ENCODE results near the gene BICD1.

Gene BICD1

GRCh38 chr12:32344047-32344446 is 237.4 kb downstream of the BICD1 start:
- no peak for DNase-seq (ENCODE audit: low read depth)

GRCh38 chr12:32353540-32353939 is 246.9 kb downstream of the BICD1 start:
- DNase-seq (ENCODE audit: low read depth) = no peak

- no peak for DNase-seq (ENCODE audit: low read depth)
Measured at GRCh38 chr12:32357601-32358249, 251.1 kb downstream of the BICD1 start.

GRCh38 chr12:32360956-32361355 is 254.3 kb downstream of the BICD1 start:
- DNase-seq (ENCODE audit: low read depth) = no peak

- DNase-seq (ENCODE audit: low read depth) = no peak
Measured at GRCh38 chr12:32362892-32363291, 256.2 kb downstream of the BICD1 start.

GRCh38 chr12:32365473-32366064 is 258.9 kb downstream of the BICD1 start:
- no peak for DNase-seq (ENCODE audit: low read depth)

- no peak for DNase-seq (ENCODE audit: low read depth)
Measured at GRCh38 chr12:32366714-32367113, 260.1 kb downstream of the BICD1 start.

GRCh38 chr12:32367381-32367780 is 260.7 kb downstream of the BICD1 start:
- DNase-seq (ENCODE audit: low read depth) = no peak

GRCh38 chr12:32369202-32369601 is 262.6 kb downstream of the BICD1 start:
- DNase-seq (ENCODE audit: low read depth) = no peak

GRCh38 chr12:32377344-32378055 is 270.9 kb downstream of the BICD1 start:
- DNase-seq (ENCODE audit: low read depth) = no peak

- no peak for DNase-seq (ENCODE audit: low read depth)
Measured at GRCh38 chr12:32379213-32379612, 272.6 kb downstream of the BICD1 start.

GRCh38 chr12:32379667-32380066 is 273.0 kb downstream of the BICD1 start:
- DNase-seq (ENCODE audit: low read depth) = no peak

GRCh38 chr12:32382226-32382625 is 275.6 kb downstream of the BICD1 start:
- DNase-seq (ENCODE audit: low read depth) = no peak

- DNase-seq (ENCODE audit: low read depth) = no peak
Measured at GRCh38 chr12:32390572-32391219, 284.0 kb downstream of the BICD1 start.

- DNase-seq (ENCODE audit: low read depth) = no peak
Measured at GRCh38 chr12:32395026-32395425, 288.4 kb downstream of the BICD1 start.

GRCh38 chr12:32397696-32398095 is 291.0 kb downstream of the BICD1 start:
- DNase-seq (ENCODE audit: low read depth) = no peak

- no peak for DNase-seq (ENCODE audit: low read depth)
Measured at GRCh38 chr12:32398181-32398580, 291.5 kb downstream of the BICD1 start.

GRCh38 chr12:32398816-32399369 is 292.2 kb downstream of the BICD1 start:
- DNase-seq (ENCODE audit: low read depth) = no peak

- no peak for DNase-seq (ENCODE audit: low read depth)
Measured at GRCh38 chr12:32399370-32400113, 292.9 kb downstream of the BICD1 start, which contains the start of gene FGD4. Gene FGD4, plus strand, starts transcription at chr12:32399558.

GRCh38 chr12:32400114-32400672 is 293.5 kb downstream of the BICD1 start:
- no peak for DNase-seq (ENCODE audit: low read depth)

- DNase-seq (ENCODE audit: low read depth) = no peak
Measured at GRCh38 chr12:32400866-32401265, 294.2 kb downstream of the BICD1 start.

Measured in activated T-helper 9 cell treated with anti-CD3 and anti-CD28 coated beads, Interleukin-2, amount 50 U/mL, for 16 hours (primary cell).